ENCODE measurements around the gene PCNX1. TPM values are rescaled to one million over a fixed set of nuclear protein-coding genes. Genes with fewer than 3 reads are reported as not detected.

Gene PCNX1
- total and polyA plus RNA-seq, 2 of the 4 experiments (the other 2 are of a cell fraction), result 15.0 to 43.7 TPM

- no peak overlapping the region for H2BK20ac ChIP-seq (ENCODE audit: low read depth, low read length)
- H3K79me1 ChIP-seq (ENCODE audit: low read depth in 1 of 2, low read length in 2 of 2), result no peaks in the 10 kb centered on the region
- no peak overlapping the region for H2BK15ac ChIP-seq (ENCODE audit: low read depth, low read length)
- H2AK5ac ChIP-seq (ENCODE audit: low read depth, low read length), result no peak overlapping the region
- no peak overlapping the region for H2BK120ac ChIP-seq (ENCODE audit: low read depth, low read length)
- ChIA-PET CTCF (no interaction called here), POLR2A (ENCODE audit: unreplicated experiment) (interaction anchor here (0.6 kb wide), 1 partner anchor 259 kb away, joined by 4 read pairs; no protein-coding TSS in a partner anchor)
- intact Hi-C loops (cut with micrococcal nuclease), result no loop called here
- no peak overlapping the region for H3K23ac ChIP-seq (ENCODE audit: low read depth, low read length)
- H2AFZ ChIP-seq (replicated peaks; ENCODE audit: low read length, poor library complexity), result peak overlapping the region; percentile 2
- no peaks in the 10 kb centered on the region for H3K27me3 ChIP-seq (ENCODE audit: control insufficient read depth, insufficient read depth, low read length)
- no CpG with 5 or more reads among the region's 5 CpGs for WGBS, 2 experiments (ENCODE audit: extremely low coverage in 2 of 2, insufficient read length in 1 of 2)
- no peak for TF ChIP-seq USF2 (IDR thresholded peaks at IDR 0.05; ENCODE audit: low read depth, low read length)
- peaks cover 3% of the 10 kb centered on the region for H3K4me1 ChIP-seq (ENCODE audit: control insufficient read depth, insufficient read depth, low read length)
- no peaks in the 10 kb centered on the region for H3K9me1 ChIP-seq (ENCODE audit: insufficient read depth, low read length)
- no peak overlapping the region for H3K4me2 ChIP-seq (ENCODE audit: low read depth, low read length)
- H2BK5ac ChIP-seq (ENCODE audit: low read depth, low read length, poor library complexity, severe bottlenecking), result no peak overlapping the region
- H3K9me3 ChIP-seq (ENCODE audit: control insufficient read depth, insufficient read depth, low read length), result peaks cover 6% of the 10 kb centered on the region
- no peak overlapping the region for H3K56ac ChIP-seq (ENCODE audit: extremely low read depth, insufficient read depth, low read length)
- H3K14ac ChIP-seq (replicated peaks; ENCODE audit: low read depth, low read length), result no peak overlapping the region
- no peak overlapping the region for H3K4ac ChIP-seq (ENCODE audit: low read depth, low read length)
- H4K5ac ChIP-seq (ENCODE audit: low read depth, low read length), result peak overlapping the region; percentile 44; the same call in 1 of the 2 replicates
- dilution Hi-C loops (cut with HindIII; ENCODE audit: low sequenced_read_pairs, unreplicated experiment), result no loop called here
- no peaks in the 10 kb centered on the region for H4K20me1 ChIP-seq (ENCODE audit: insufficient read depth, low read length)
- no peak overlapping the region for H3K27ac ChIP-seq (ENCODE audit: insufficient read depth, low read length)
- H4K8ac ChIP-seq (ENCODE audit: low read depth in 2 of 2, low read length in 2 of 2), result peak overlapping the region in 1 of 2 experiments; percentile 74; a peak in 1 of 4 replicates
- H3K36me3 ChIP-seq (ENCODE audit: control insufficient read depth, insufficient read depth, low read length), result no peaks in the 10 kb centered on the region
- H4K91ac ChIP-seq (ENCODE audit: insufficient read depth, low read depth, low read length), result no peak overlapping the region; the same call in 1 of the 2 replicates
- BruUV-seq (replicated peaks), result no TSS peak
- H2AK9ac ChIP-seq (replicated peaks; ENCODE audit: low read depth, low read length, poor library complexity), result no peak overlapping the region
- no peak overlapping the region for H3K4me3 ChIP-seq (ENCODE audit: insufficient read depth, low read depth, low read length)
- no peak for ATAC-seq (ENCODE audit: low read depth)
- DNase-seq, result no peak
- no peak overlapping the region for H3K9ac ChIP-seq (ENCODE audit: low read depth, low read length)
- in situ Hi-C loops (cut with MboI; ENCODE audit: low sequenced_read_pairs), result no loop called here
- no peak overlapping the region for H3K18ac ChIP-seq (ENCODE audit: low read depth, low read length)
Measured at GRCh38 chr14:71155743-71156142, 248.5 kb downstream of the PCNX1 start.
